ENCODE measurements around the gene LRTM1.

LRTM1 gene

DNA sequence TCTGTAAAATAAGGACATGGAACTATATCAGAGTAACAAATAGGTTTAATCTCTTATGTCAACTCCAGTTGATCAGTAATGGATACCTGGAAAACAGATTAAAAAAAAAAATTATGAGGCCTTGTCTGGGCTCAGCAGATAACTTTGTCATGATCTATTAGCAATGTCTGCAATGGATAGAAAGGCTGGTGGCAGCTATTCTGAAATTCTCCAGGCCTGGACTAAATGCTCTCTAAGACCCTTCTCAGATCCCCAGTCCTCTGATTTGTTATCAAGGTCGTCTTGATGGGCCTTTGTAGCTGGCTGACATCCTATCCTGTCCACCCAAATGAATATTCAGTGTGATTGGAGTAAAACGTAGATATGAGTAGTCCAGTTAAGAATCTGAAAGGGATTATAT, 13.7 kb downstream of the LRTM1 start (continued):
- TF ChIP-seq IKZF3 (tag by site-specific recombination; IDR thresholded peaks at IDR 0.05) (no peak), ZNF707 (tag by site-specific recombination; IDR thresholded peaks at IDR 0.05) (no peak), ZNF174 (tag by site-specific recombination; IDR thresholded peaks at IDR 0.05) (no peak), ZSCAN16 (tag by site-specific recombination; IDR thresholded peaks at IDR 0.05) (no peak), MYNN (tag by site-specific recombination; IDR thresholded peaks at IDR 0.05; ENCODE audit: borderline replicate concordance) (no peak), ZNF121 (tag by site-specific recombination; IDR thresholded peaks at IDR 0.05) (no peak)
- TF ChIP-seq, protein P1, sequence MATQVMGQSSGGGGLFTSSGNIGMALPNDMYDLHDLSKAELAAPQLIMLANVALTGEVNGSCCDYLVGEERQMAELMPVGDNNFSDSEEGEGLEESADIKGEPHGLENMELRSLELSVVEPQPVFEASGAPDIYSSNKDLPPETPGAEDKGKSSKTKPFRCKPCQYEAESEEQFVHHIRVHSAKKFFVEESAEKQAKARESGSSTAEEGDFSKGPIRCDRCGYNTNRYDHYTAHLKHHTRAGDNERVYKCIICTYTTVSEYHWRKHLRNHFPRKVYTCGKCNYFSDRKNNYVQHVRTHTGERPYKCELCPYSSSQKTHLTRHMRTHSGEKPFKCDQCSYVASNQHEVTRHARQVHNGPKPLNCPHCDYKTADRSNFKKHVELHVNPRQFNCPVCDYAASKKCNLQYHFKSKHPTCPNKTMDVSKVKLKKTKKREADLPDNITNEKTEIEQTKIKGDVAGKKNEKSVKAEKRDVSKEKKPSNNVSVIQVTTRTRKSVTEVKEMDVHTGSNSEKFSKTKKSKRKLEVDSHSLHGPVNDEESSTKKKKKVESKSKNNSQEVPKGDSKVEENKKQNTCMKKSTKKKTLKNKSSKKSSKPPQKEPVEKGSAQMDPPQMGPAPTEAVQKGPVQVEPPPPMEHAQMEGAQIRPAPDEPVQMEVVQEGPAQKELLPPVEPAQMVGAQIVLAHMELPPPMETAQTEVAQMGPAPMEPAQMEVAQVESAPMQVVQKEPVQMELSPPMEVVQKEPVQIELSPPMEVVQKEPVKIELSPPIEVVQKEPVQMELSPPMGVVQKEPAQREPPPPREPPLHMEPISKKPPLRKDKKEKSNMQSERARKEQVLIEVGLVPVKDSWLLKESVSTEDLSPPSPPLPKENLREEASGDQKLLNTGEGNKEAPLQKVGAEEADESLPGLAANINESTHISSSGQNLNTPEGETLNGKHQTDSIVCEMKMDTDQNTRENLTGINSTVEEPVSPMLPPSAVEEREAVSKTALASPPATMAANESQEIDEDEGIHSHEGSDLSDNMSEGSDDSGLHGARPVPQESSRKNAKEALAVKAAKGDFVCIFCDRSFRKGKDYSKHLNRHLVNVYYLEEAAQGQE (tag by site-specific recombination; IDR thresholded peaks at IDR 0.05): no peak

DNA sequence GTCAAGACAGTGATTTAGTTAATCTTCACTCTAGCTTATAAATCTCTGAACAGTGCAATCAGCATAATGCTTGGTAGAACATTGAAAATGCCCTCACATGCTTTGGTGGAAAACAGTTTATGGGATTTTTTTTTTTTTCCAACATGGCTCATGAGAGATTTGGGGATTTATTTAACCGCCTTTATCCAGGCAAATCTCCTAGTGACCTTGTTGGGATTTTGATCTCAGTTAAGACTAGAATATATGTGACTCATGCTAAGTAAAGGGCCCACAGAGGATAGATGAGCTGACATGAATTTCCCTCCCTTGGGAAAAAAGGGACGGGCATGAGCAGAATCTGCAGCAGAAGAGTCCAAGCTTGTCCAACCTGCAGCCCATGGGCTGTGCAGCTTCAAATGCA, 18.7 kb downstream of the LRTM1 start:
- Histone ChIP-seq H3K4me1 (ENCODE audit: control insufficient read depth, insufficient read depth, low read length) (no peaks in the 10 kb centered on the region), H3K4me3 (ENCODE audit: low read depth, low read length) (no peak overlapping the region), H3K36me3 (ENCODE audit: control insufficient read depth in 2 of 2, insufficient read depth in 1 of 2, low read length in 2 of 2) (peaks cover 0 to 5% of the 10 kb centered on the region in 2 experiments; a peak in 1 of 3 replicates), H3K9me3 (ENCODE audit: control insufficient read depth, insufficient read depth, low read depth, low read length) (no peaks in the 10 kb centered on the region), H3K27ac (ENCODE audit: extremely low read depth, low read depth, low read length) (no peak overlapping the region)
- TF ChIP-seq, protein P2, sequence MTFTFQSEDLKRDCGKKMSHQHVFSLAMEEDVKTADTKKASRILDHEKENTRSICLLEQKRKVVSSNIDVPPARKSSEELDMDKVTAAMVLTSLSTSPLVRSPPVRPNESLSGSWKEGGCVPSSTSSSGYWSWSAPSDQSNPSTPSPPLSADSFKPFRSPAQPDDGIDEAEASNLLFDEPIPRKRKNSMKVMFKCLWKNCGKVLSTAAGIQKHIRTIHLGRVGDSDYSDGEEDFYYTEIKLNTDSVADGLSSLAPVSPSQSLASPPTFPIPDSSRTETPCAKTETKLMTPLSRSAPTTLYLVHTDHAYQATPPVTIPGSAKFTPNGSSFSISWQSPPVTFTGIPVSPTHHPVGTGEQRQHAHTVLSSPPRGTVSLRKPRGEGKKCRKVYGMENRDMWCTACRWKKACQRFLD (tag by site-specific recombination; IDR thresholded peaks at IDR 0.05): no peak
- CTCF ChIA-PET: interaction anchor here (0.7 to 1.4 kb wide), 2 partner anchors 10 to 35 kb away, joined by 3 read pairs; no protein-coding TSS in a partner anchor
- POLR2A ChIA-PET: no interaction called here

DNA sequence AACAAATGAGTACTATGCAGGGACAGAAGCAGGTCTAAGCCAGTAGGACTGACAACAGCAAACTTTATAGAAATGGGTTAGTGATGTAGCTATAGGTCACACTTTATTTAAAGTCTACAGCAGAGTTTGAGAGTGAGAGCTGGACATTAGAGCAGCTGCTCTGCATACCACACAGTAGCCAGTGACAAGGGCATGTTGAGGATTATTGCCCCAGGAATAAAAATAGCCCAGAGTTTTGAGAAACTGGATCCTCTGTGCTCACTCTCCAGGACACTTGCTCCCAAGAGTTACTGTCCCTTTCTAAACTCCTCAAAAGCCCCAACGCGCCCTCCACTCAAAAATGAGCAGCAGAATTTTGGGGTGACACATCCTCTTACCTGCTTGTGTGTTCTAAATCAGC, 21.1 kb downstream of the LRTM1 start:
- ChIA-PET CTCF (interaction anchor here (0.5 kb wide), 1 partner anchor 797 kb away, joined by 3 read pairs; no protein-coding TSS in a partner anchor), POLR2A (no interaction called here)
- H3K36me3 ChIP-seq (ENCODE audit: control insufficient read depth in 2 of 2, insufficient read depth in 1 of 2, low read length in 2 of 2): peaks cover 0 to under 1% of the 10 kb centered on the region in 2 experiments; a peak in 1 of 3 replicates
- no peaks in the 10 kb centered on the region for H3K9me3 ChIP-seq (ENCODE audit: control insufficient read depth, insufficient read depth, low read depth, low read length)
- no peak overlapping the region for H3K27ac ChIP-seq (ENCODE audit: extremely low read depth, low read depth, low read length)
- H3K4me1 ChIP-seq (ENCODE audit: control insufficient read depth, insufficient read depth, low read length): no peaks in the 10 kb centered on the region
- no peak overlapping the region for H3K4me3 ChIP-seq (ENCODE audit: low read depth, low read length)
- TF ChIP-seq SP3 (tag by site-specific recombination; IDR thresholded peaks at IDR 0.05) (no peak), ZFP37 (tag by site-specific recombination; IDR thresholded peaks at IDR 0.05) (no peak), ZNF335 (tag by site-specific recombination; conservative IDR thresholded peaks at IDR 0.05) (no peak), ZNF521 (tag by site-specific recombination; IDR thresholded peaks at IDR 0.05) (no peak), RBAK (tag by site-specific recombination; IDR thresholded peaks at IDR 0.05) (no peak), ZNF202 (tag by site-specific recombination; IDR thresholded peaks at IDR 0.05; ENCODE audit: borderline replicate concordance) (no peak), ZNF677 (tag by site-specific recombination; IDR thresholded peaks at IDR 0.05) (no peak), ZNF394 (tag by site-specific recombination; IDR thresholded peaks at IDR 0.05; ENCODE audit: borderline replicate concordance) (no peak)
- TF ChIP-seq, protein P3, sequence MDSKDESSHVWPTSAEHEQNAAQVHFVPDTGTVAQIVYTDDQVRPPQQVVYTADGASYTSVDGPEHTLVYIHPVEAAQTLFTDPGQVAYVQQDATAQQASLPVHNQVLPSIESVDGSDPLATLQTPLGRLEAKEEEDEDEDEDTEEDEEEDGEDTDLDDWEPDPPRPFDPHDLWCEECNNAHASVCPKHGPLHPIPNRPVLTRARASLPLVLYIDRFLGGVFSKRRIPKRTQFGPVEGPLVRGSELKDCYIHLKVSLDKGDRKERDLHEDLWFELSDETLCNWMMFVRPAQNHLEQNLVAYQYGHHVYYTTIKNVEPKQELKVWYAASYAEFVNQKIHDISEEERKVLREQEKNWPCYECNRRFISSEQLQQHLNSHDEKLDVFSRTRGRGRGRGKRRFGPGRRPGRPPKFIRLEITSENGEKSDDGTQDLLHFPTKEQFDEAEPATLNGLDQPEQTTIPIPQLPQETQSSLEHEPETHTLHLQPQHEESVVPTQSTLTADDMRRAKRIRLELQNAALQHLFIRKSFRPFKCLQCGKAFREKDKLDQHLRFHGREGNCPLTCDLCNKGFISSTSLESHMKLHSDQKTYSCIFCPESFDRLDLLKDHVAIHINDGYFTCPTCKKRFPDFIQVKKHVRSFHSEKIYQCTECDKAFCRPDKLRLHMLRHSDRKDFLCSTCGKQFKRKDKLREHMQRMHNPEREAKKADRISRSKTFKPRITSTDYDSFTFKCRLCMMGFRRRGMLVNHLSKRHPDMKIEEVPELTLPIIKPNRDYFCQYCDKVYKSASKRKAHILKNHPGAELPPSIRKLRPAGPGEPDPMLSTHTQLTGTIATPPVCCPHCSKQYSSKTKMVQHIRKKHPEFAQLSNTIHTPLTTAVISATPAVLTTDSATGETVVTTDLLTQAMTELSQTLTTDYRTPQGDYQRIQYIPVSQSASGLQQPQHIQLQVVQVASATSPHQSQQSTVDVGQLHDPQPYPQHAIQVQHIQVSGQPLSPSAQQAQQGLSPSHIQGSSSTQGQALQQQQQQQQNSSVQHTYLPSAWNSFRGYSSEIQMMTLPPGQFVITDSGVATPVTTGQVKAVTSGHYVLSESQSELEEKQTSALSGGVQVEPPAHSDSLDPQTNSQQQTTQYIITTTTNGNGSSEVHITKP (tag by site-specific recombination; IDR thresholded peaks at IDR 0.05): no peak
- TF ChIP-seq, protein P4, sequence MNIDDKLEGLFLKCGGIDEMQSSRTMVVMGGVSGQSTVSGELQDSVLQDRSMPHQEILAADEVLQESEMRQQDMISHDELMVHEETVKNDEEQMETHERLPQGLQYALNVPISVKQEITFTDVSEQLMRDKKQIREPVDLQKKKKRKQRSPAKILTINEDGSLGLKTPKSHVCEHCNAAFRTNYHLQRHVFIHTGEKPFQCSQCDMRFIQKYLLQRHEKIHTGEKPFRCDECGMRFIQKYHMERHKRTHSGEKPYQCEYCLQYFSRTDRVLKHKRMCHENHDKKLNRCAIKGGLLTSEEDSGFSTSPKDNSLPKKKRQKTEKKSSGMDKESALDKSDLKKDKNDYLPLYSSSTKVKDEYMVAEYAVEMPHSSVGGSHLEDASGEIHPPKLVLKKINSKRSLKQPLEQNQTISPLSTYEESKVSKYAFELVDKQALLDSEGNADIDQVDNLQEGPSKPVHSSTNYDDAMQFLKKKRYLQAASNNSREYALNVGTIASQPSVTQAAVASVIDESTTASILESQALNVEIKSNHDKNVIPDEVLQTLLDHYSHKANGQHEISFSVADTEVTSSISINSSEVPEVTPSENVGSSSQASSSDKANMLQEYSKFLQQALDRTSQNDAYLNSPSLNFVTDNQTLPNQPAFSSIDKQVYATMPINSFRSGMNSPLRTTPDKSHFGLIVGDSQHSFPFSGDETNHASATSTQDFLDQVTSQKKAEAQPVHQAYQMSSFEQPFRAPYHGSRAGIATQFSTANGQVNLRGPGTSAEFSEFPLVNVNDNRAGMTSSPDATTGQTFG (tag by site-specific recombination; IDR thresholded peaks at IDR 0.05; ENCODE audit: borderline replicate concordance): no peak
- TF ChIP-seq, protein P5, sequence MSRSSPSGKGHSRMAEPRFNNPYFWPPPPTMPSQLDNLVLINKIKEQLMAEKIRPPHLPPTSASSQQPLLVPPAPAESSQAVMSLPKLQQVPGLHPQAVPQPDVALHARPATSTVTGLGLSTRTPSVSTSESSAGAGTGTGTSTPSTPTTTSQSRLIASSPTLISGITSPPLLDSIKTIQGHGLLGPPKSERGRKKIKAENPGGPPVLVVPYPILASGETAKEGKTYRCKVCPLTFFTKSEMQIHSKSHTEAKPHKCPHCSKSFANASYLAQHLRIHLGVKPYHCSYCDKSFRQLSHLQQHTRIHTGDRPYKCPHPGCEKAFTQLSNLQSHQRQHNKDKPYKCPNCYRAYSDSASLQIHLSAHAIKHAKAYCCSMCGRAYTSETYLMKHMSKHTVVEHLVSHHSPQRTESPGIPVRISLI (tag by site-specific recombination; IDR thresholded peaks at IDR 0.05): no peak
- TF ChIP-seq, protein P6, sequence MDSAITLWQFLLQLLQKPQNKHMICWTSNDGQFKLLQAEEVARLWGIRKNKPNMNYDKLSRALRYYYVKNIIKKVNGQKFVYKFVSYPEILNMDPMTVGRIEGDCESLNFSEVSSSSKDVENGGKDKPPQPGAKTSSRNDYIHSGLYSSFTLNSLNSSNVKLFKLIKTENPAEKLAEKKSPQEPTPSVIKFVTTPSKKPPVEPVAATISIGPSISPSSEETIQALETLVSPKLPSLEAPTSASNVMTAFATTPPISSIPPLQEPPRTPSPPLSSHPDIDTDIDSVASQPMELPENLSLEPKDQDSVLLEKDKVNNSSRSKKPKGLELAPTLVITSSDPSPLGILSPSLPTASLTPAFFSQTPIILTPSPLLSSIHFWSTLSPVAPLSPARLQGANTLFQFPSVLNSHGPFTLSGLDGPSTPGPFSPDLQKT (IDR thresholded peaks at IDR 0.05; ENCODE audit: borderline replicate concordance, low read depth, low read length): no peak
